GM12878 (cell line): ENCODE data around the gene SLC45A1. TPM values are rescaled to one million over a fixed set of nuclear protein-coding genes. Genes with fewer than 3 reads are reported as not detected.

ENCODE experiments used
- ATAC-seq: fragments of 200-7000 bp; cut with Tn5 transposase; 3 replicates; pipeline ENCODE4 v1.9.1; 2020; ENCODE audit warnings: mild to moderate bottlenecking, moderate library complexity
- BruUV-seq: library from RNA; stranded (reverse); fragments of 400-500 nt; replicated peaks from 2 replicates; lab custom pipeline; 2021; lab: Mats Ljungman, UMichigan
- CTCF ChIA-PET: fragments of 300-600 bp; sonication (Branson Sonifier 250); formaldehyde crosslinking; extraction: SDS; loops from one replicate; lab custom pipeline; 2021; ENCODE audit warnings: inconsistent platforms; lab: Yijun Ruan, JAX
- POLR2A ChIA-PET: fragments of 350-600 bp; formaldehyde crosslinking; extraction: SDS; loops from one replicate; lab custom pipeline; 2021; ENCODE audit warnings: inconsistent platforms; lab: Charles Lee
- RAD21 ChIA-PET: fragments of 300-600 bp; sonication (Branson Sonifier 250); formaldehyde crosslinking; loops from one replicate; lab custom pipeline; 2023; ENCODE audit warnings: antibody characterized with exemption; ENCODE audit not compliant: unreplicated experiment; lab: Charles Lee
- SMC1A ChIA-PET: fragments of 300-600 bp; sonication (Branson Sonifier 250); formaldehyde crosslinking; loops from one replicate; lab custom pipeline; 2023; ENCODE audit not compliant: unreplicated experiment, uncharacterized antibody; lab: Charles Lee
- DNase-seq: peaks from one replicate; pipeline ENCODE4 v3.0.0-alpha.2; 2011; ENCODE audit warnings: low read depth, low spot score
- FAIRE-seq: peaks from 3 replicates; lab custom pipeline; 2011; peaks lifted over from hg19 to GRCh38; lab: Jason Lieb, UNC
- H2AFZ ChIP-seq: 2 replicates; pipeline ENCODE4 v1.6.0; 2011; ENCODE audit warnings: low read depth, low read length, control low read depth; ENCODE audit not compliant: control insufficient read depth
- H3K27ac ChIP-seq: 2 replicates; pipeline ENCODE4 v1.5.1; 2011; ENCODE audit warnings: control low read depth; ENCODE audit not compliant: control insufficient read depth, insufficient read depth
- H3K27me3 ChIP-seq, 2 experiments: replicated peaks in 1 of 2; 2 replicates each; pipeline versions ENCODE4 v1.6.0 to v1.6.1; 2011; ENCODE audit warnings: low read length in 1 of 2; ENCODE audit not compliant: control insufficient read depth in 2 of 2, insufficient read depth in 2 of 2
- H3K36me3 ChIP-seq, 2 experiments: 2 replicates each; pipeline ENCODE4 v1.5.1; 2011; ENCODE audit warnings: low read length in 1 of 2; ENCODE audit not compliant: control insufficient read depth in 2 of 2, insufficient read depth in 2 of 2
- H3K4me1 ChIP-seq: 2 replicates; pipeline ENCODE4 v1.6.1; 2011; ENCODE audit warnings: mild to moderate bottlenecking, low read length, moderate library complexity, mixed read lengths; ENCODE audit not compliant: control insufficient read depth, insufficient read depth
- H3K4me2 ChIP-seq: 2 replicates; pipeline ENCODE4 v1.6.0; 2011; ENCODE audit warnings: control low read depth; ENCODE audit not compliant: control insufficient read depth, insufficient read depth
- H3K4me3 ChIP-seq: fragments of 200-600 bp; sonication (generic); 2 replicates; pipeline ENCODE4 v1.5.1; 2016
- H3K79me2 ChIP-seq: 2 replicates; pipeline ENCODE4 v1.6.0; 2011; ENCODE audit warnings: low read length; ENCODE audit not compliant: control insufficient read depth, insufficient read depth
- H3K9ac ChIP-seq: 2 replicates; pipeline ENCODE4 v1.8.0; 2011; ENCODE audit warnings: low read length, control low read depth, mixed read lengths; ENCODE audit not compliant: control insufficient read depth, insufficient read depth
- H3K9me3 ChIP-seq: replicated peaks from 3 replicates; pipeline ENCODE4 v1.5.1; 2011; ENCODE audit warnings: mild to moderate bottlenecking, low read length; ENCODE audit not compliant: control insufficient read depth, insufficient read depth
- H4K20me1 ChIP-seq: 2 replicates; pipeline ENCODE4 v1.6.0; 2011; ENCODE audit not compliant: control insufficient read depth, insufficient read depth
- ATF7 ChIP-seq: fragments of 450-650 bp; IDR thresholded peaks from 2 replicates; pipeline ENCODE4 v1.6.1; 2016; ENCODE audit warnings: low read depth, mild to moderate bottlenecking
- CHD1 ChIP-seq: IDR thresholded peaks from 2 replicates; pipeline ENCODE4 v1.6.1; 2012; ENCODE audit warnings: low read depth, low read length, improper control_type of control experiment
- FOS ChIP-seq: IDR thresholded peaks from 3 replicates; pipeline ENCODE4 v1.6.1; 2011; ENCODE audit warnings: borderline replicate concordance; ENCODE audit not compliant: insufficient read length; ENCODE audit errors: extremely low read depth
- POLR2A ChIP-seq: IDR thresholded peaks from 2 replicates; pipeline ENCODE4 v1.6.1; 2011; ENCODE audit warnings: low read depth, mild to moderate bottlenecking, low read length
- TARDBP ChIP-seq: IDR thresholded peaks from 2 replicates; pipeline ENCODE4 v1.6.1; 2016; ENCODE audit warnings: borderline replicate concordance
- WRNIP1 ChIP-seq: IDR thresholded peaks from 2 replicates; pipeline ENCODE4 v1.6.1; 2011; ENCODE audit warnings: low read depth, low read length, improper control_type of control experiment, borderline replicate concordance
- YY1 ChIP-seq: IDR thresholded peaks from 2 replicates; pipeline ENCODE4 v1.6.1; 2011; ENCODE audit warnings: low read depth, mild to moderate bottlenecking, low read length
- WGBS: methylation state at CpG from one replicate; pipeline ENCODE4 v1.1.6; 2016; ENCODE audit warnings: low lambda C conversion rate; ENCODE audit not compliant: insufficient replicate concordance, insufficient coverage; ENCODE audit errors: missing lambda C conversion rate; 5-methylcytosine and 5-hydroxymethylcytosine counted together
- in situ Hi-C: fragments of 300-500 bp; cut with MboI; formaldehyde crosslinking; loops from 9 replicates; pipeline ENCODE4 v1.14.3; 2018; ENCODE audit warnings: mixed read lengths
- intact Hi-C: fragments of 100-400 bp; cut with micrococcal nuclease; formaldehyde crosslinking; loops from one replicate; pipeline ENCODE4 v1.14.2; 2022; ENCODE audit not compliant: unreplicated experiment
- polyA plus RNA-seq, 11 experiments: library from polyadenylated mRNA; depleted of rRNA in 4 of 11; unstranded in 6 of 11; stranded (reverse) in 5 of 11; fragments of >200 nt; fragmentation: Nextera tagmentation in 4 of 11; fragmentation: Illumina TruSeq in 1 of 11; extraction: Ambion mirVana in 4 of 11; extraction: Trizol in 1 of 11; gene quantifications; 1 replicate in 1 of 11; 2 replicates in 10 of 11; pipeline versions ENCODE4 v1.2.1 to v1.2.3, GENCODE V29; 2011 to 2016; ENCODE audit warnings: inconsistent platforms in 2 of 11, missing spikeins in 2 of 11, low read depth in 1 of 11
- total RNA-seq, 4 experiments: library from RNA; depleted of rRNA in 3 of 4; stranded (reverse); fragments of >200 nt in 3 of 4; fragmentation: Illumina TruSeq in 1 of 4; extraction: Trizol in 1 of 4; gene quantifications; 2 replicates each; pipeline versions ENCODE4 v1.2.1 to v1.2.3, GENCODE V29; 2013 to 2021
- TF ChIP-seq, protein P1 (sequence below): fragments of 450-650 bp; IDR thresholded peaks from 2 replicates; pipeline ENCODE4 v1.6.1; 2017; ENCODE audit warnings: mild to moderate bottlenecking, low read depth, inconsistent platforms; ENCODE audit not compliant: poor library complexity, severe bottlenecking
- TF ChIP-seq, protein P2 (sequence below): fragments of 150-350 bp; IDR thresholded peaks from 2 replicates; pipeline ENCODE4 v1.6.1; 2016; ENCODE audit warnings: low read depth, low read length
- TF ChIP-seq, protein P3 (sequence below): fragments of 450-650 bp; IDR thresholded peaks from 2 replicates; pipeline ENCODE4 v1.6.1; 2014; ENCODE audit warnings: mild to moderate bottlenecking

SLC45A1 gene
- total and polyA plus RNA-seq, 10 of the 15 experiments (the other 5 are each of a cell fraction or from before 2014, with no cell fraction given), result 0.07 to 0.23 (median 0.13) TPM; not detected in 6

DNA sequence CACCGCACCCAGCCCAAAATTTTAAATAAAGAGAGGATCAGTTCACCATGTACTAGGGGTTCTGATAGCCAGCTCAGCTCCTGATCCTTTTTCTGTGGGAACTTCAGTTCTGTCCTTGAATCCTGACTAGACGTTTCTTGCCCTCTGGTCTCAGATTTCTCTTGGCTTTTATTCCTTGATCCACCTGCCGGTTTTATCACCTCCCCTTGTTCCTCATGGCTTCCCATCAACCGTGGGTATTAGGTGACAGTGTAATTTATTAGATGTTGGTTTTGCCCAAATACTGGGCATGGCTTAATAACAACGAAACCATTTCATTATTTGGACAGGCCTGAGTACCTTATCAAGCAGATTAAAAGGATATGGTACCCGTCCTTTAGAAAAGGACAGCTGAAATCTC lies 22.5 kb downstream of the SLC45A1 start:
- no TSS peak for BruUV-seq
- ChIA-PET POLR2A (no interaction called here), RAD21 (interaction anchor here (0.7 kb wide), 3 partner anchors 10 to 349 kb away, joined by 3 read pairs; no protein-coding TSS in a partner anchor), SMC1A (no interaction called here), CTCF (interaction anchor here (0.9 kb wide), 1 partner anchor 325 kb away, joined by 3 read pairs; no protein-coding TSS in a partner anchor)
- no peak overlapping the region for H3K4me2 ChIP-seq
- intact Hi-C loops (loop anchor here (10.0 kb wide), 1 partner anchor 676 kb away; no protein-coding TSS in a partner anchor), in situ Hi-C loops (loop anchor here (10.0 kb wide), 1 partner anchor 326 kb away; no protein-coding TSS in a partner anchor)
- no peak for ATAC-seq
- DNase-seq, result no peak
- H3K27me3 ChIP-seq, result no peaks in the 10 kb centered on the region
- H3K79me2 ChIP-seq, result no peaks in the 10 kb centered on the region
- no peak for FAIRE-seq
- no peak overlapping the region for H3K27ac ChIP-seq
- H3K9me3 ChIP-seq, result no peaks in the 10 kb centered on the region; the same call in 2 of the 3 replicates
- H3K4me3 ChIP-seq, result no peak overlapping the region
- no peaks in the 10 kb centered on the region for H3K36me3 ChIP-seq
- WGBS, result 60% methylated on average over 6 of the region's 6 CpGs
- no peak overlapping the region for H3K9ac ChIP-seq
- no peak overlapping the region for H2AFZ ChIP-seq
- TF ChIP-seq, protein P1, sequence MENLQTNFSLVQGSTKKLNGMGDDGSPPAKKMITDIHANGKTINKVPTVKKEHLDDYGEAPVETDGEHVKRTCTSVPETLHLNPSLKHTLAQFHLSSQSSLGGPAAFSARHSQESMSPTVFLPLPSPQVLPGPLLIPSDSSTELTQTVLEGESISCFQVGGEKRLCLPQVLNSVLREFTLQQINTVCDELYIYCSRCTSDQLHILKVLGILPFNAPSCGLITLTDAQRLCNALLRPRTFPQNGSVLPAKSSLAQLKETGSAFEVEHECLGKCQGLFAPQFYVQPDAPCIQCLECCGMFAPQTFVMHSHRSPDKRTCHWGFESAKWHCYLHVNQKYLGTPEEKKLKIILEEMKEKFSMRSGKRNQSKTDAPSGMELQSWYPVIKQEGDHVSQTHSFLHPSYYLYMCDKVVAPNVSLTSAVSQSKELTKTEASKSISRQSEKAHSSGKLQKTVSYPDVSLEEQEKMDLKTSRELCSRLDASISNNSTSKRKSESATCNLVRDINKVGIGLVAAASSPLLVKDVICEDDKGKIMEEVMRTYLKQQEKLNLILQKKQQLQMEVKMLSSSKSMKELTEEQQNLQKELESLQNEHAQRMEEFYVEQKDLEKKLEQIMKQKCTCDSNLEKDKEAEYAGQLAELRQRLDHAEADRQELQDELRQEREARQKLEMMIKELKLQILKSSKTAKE, result no peak
- TF ChIP-seq FOS, result no peak
- TF ChIP-seq TARDBP, result no peak
- TF ChIP-seq YY1, result no peak
- no peak for TF ChIP-seq POLR2A
- TF ChIP-seq, protein P2, sequence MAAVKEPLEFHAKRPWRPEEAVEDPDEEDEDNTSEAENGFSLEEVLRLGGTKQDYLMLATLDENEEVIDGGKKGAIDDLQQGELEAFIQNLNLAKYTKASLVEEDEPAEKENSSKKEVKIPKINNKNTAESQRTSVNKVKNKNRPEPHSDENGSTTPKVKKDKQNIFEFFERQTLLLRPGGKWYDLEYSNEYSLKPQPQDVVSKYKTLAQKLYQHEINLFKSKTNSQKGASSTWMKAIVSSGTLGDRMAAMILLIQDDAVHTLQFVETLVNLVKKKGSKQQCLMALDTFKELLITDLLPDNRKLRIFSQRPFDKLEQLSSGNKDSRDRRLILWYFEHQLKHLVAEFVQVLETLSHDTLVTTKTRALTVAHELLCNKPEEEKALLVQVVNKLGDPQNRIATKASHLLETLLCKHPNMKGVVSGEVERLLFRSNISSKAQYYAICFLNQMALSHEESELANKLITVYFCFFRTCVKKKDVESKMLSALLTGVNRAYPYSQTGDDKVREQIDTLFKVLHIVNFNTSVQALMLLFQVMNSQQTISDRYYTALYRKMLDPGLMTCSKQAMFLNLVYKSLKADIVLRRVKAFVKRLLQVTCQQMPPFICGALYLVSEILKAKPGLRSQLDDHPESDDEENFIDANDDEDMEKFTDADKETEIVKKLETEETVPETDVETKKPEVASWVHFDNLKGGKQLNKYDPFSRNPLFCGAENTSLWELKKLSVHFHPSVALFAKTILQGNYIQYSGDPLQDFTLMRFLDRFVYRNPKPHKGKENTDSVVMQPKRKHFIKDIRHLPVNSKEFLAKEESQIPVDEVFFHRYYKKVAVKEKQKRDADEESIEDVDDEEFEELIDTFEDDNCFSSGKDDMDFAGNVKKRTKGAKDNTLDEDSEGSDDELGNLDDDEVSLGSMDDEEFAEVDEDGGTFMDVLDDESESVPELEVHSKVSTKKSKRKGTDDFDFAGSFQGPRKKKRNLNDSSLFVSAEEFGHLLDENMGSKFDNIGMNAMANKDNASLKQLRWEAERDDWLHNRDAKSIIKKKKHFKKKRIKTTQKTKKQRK, result no peak
- no peak for TF ChIP-seq WRNIP1
- TF ChIP-seq, protein P3, sequence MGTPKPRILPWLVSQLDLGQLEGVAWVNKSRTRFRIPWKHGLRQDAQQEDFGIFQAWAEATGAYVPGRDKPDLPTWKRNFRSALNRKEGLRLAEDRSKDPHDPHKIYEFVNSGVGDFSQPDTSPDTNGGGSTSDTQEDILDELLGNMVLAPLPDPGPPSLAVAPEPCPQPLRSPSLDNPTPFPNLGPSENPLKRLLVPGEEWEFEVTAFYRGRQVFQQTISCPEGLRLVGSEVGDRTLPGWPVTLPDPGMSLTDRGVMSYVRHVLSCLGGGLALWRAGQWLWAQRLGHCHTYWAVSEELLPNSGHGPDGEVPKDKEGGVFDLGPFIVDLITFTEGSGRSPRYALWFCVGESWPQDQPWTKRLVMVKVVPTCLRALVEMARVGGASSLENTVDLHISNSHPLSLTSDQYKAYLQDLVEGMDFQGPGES, result no peak
- no peak for TF ChIP-seq ATF7
- TF ChIP-seq CHD1, result no peak
- TF ChIP-seq, all 136 proteins: peak for 0
- Histone ChIP-seq H3K4me1 (no peaks in the 10 kb centered on the region), H4K20me1 (no peaks in the 10 kb centered on the region)
